HFF-Myc (cell line): ENCODE data around the gene AHRR.
"Not testable (repeated sequence)": the region's sequence is repeated elsewhere in the genome, so short reads cannot be mapped to it uniquely, and the experiment has no call there.

Experiments
- DNase-seq: peaks from one replicate; pipeline ENCODE4 v3.0.0-alpha.2; 2011; ENCODE audit warnings: low read depth; ENCODE audit errors: extremely low read depth
- H3K4me3 ChIP-seq: replicated peaks from 2 replicates; pipeline ENCODE4 v1.5.1; 2011; ENCODE audit warnings: low read depth, mild to moderate bottlenecking, control low read depth, low read length
- TF ChIP-seq, protein P1 (sequence below): IDR thresholded peaks from 2 replicates; pipeline ENCODE4 v1.5.1; 2012; ENCODE audit warnings: mild to moderate bottlenecking, low read depth, low read length, control low read depth; ENCODE audit errors: missing control alignments

The AHRR gene

DNA sequence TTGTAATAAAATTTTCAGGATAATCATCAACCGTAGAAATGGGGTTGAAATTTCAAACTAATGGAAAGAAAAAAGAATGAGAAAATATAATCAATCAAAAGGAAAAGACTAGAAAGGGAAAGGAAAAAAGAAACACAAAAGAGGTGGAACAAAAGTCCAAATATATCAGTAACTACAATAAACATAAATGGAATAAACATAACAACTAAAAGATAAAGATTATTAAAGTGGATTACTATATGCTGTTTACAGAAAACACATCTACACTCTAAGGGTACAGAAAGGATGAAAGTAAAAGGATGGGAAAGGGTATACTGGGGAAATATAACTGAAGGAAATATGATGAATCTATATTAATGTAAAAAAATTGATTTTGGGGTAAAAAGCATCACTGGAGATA is 43.0 kb downstream of the AHRR start:
- no peak for DNase-seq
- H3K4me3 ChIP-seq = no peak overlapping the region
- TF ChIP-seq, protein P1, sequence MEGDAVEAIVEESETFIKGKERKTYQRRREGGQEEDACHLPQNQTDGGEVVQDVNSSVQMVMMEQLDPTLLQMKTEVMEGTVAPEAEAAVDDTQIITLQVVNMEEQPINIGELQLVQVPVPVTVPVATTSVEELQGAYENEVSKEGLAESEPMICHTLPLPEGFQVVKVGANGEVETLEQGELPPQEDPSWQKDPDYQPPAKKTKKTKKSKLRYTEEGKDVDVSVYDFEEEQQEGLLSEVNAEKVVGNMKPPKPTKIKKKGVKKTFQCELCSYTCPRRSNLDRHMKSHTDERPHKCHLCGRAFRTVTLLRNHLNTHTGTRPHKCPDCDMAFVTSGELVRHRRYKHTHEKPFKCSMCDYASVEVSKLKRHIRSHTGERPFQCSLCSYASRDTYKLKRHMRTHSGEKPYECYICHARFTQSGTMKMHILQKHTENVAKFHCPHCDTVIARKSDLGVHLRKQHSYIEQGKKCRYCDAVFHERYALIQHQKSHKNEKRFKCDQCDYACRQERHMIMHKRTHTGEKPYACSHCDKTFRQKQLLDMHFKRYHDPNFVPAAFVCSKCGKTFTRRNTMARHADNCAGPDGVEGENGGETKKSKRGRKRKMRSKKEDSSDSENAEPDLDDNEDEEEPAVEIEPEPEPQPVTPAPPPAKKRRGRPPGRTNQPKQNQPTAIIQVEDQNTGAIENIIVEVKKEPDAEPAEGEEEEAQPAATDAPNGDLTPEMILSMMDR = no peak

DNA sequence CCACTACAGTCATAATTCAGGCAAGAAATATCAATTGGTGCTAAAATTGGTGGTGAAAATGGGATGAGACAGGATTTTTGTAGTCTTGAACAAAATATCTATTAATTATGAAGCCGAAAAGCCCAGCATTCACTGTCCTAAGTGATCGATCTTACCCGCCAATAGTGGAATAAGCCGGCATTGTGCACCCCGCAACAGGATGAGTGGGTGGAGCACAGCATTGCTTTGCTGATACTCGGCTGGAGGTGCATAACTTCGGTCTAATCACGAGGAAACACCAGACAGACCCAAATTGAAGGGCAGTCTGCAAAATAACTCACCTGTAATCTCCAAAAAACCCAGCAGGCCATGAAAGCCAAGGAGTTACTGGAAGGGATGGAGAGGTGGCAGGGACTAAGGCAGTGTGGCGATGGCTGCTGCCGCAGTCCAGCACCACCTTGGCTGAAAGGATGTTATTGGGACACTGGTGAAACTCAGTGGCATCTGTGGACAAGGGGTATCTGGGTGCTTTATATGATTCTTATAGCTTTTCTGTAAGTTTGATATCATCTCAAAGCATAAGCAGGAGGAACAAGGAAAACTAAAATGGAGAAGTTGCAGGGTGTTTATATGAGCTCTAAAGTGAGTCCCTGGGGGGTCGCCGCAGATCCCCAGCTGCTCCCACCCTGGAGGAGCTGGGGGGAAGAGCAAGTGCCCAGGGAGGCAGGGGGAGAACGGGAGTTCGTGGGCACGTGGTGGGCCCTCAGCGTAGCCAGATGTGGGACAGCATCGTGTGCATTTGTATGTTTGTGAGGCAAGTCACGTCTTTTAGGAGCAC is 45.2 kb downstream of the AHRR start:
- DNase-seq = no peak
- H3K4me3 ChIP-seq = no peak overlapping the region
- TF ChIP-seq, protein P1 = no peak

DNA sequence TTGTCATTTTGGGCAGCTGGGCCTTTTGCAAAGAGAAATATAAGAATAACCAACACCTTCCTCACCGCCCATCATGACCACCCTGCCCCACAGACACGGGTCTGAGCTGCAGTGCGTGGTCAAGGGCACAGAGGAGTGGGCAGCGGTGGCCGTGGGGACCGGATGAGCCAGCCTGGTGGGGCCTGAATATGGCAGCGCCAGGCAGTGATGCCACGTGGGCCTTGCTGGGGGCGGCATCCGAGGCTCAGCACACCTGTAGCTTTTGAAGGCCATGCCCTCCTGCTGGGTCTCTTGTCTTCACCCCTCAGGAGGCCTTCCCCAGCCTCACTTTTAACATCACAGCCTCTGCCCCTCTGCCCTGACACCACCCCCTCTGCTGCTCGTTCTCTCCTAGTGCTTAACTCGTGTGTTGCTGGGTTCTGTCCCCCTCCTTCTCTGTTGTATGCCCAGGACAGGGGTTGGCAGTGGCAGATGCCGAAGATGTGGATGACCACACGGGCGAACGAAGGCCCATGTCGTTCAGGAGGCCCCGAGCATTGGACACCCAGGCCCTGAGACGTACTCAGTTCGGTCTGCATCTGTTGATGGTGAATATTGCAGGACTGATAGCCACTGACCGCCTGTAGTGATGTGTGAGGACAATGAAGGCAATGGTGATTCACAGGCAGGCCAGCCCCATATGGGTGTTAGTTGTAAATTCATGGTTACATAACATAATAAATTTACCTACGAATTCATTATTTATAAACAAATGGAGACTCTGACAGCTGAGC is 46.0 kb downstream of the AHRR start:
- DNase-seq = no peak
- TF ChIP-seq, protein P1 = no peak
- H3K4me3 ChIP-seq = no peak overlapping the region

DNA sequence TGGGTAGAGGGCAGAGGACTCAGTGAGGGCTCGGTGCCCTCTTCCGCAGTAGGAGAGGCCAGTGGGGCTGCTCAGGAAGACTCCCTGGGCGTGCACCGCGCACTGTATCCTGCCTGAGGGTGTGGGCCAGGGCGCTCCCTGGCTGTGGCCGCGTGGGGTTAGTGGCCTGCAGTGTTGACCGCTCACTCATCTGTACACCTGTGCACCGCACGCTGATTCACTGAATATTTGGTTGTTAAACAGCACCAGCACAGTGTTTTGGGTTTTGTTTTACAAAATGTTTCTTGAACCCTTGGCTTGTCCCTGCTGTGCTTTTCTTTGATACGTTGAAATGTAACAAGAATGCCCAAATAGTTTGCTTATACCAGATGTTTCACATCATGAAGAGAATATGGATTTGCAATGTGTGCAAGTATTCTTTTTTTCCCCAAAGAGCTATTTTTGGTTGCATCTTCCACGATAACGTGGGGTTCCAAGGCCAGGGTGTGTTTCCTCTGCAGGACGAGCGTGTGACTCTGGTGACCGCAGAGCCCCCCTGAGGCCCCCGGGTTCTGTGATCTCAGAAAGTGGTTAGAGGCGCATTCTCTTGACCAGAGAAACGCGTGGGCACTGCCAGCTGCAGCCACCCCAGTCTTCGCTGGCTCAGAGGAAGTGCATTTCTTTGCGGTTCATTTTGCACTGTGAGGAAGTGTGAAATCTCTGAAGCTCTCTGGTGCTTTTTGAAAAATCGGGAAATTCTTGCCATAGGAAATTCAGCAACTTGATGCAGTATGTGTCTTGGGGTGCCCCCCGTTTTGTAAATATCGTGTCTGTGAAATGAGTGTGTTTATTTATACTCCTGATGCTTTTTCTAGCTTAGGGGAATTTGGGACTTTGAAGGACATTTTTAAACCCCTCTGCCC is 46.9 kb downstream of the AHRR start:
- peak; percentile 59 for DNase-seq
- TF ChIP-seq, protein P1 = no peak
- no peak overlapping the region for H3K4me3 ChIP-seq

DNA sequence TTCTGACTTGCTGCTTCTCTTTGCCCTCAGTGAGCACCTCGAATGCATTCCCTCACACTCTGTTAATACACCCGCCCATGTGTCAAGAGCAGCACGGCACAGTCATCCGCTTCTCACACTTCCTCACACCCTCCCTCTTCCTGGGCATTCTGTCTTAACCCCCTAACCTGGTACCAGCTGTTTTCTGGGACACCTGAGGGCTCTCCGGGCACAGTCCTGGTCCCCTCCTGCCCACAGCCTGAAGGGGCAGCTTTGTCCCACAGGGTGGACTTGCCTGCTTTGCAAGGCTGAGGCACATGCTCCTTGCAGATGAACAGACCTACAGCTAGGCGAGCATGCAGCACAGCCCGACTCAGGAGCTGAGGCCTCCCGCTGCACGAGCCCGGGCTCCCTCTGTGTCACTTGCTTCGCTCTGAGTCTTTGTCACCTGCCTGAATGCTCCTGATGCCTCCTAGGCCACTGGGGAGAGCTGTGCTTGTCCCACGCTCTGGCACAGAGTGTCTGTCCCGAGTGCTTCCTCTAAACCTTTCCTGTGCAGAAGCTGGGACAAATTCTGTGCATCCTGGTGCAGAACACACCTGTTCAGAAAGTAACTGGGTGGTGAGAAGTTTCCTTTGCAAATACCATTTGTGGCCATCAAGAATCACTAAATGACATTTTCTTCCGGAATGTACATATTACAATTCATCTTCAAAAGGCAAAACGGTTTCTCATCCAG is 47.8 kb downstream of the AHRR start:
- no peak for DNase-seq
- TF ChIP-seq, protein P1 = no peak
- no peak overlapping the region for H3K4me3 ChIP-seq

DNA sequence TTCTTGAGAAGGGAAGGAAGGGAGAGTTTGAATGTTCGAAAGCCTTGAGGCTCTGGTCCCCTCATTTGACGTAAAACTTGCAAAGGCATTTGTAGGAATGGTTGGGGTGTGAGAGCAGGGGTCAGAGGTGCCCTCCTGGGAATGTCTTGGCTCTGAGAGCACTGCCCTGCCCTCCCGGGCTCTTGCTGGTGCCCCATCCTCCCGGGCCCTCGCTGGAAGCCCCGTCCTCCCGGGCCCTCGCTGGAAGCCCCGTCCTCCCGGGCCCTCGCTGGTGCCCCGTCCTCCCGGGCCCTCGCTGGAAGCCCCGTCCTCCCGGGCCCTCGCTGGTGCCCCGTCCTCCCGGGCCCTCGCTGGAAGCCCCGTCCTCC is 48.3 kb downstream of the AHRR start:
- not testable (repeated sequence) for DNase-seq, H3K4me3 ChIP-seq
